ENCODE measurements around the gene CBFA2T2. TPM values are rescaled to one million over a fixed set of nuclear protein-coding genes. Genes with fewer than 3 reads are reported as not detected.
"Not testable (repeated sequence)": the region's sequence is repeated elsewhere in the genome, so short reads cannot be mapped to it uniquely, and the experiment has no call there.

Gene CBFA2T2
- total RNA-seq, 2 experiments from 2014 or later = 19.2 to 20.3 TPM

- Mint-ChIP-seq H3K36me3 (ENCODE audit: low read depth) (peaks cover 42% of the 10 kb centered on the region), H3K9me3 (no peaks in the 10 kb centered on the region), H3K27ac (no peak overlapping the region), H3K4me3 (no peak overlapping the region), H3K4me1 (peaks cover 15% of the 10 kb centered on the region), H3K27me3 (no peaks in the 10 kb centered on the region)
- no peak for DNase-seq
- POLR2A ChIA-PET = interaction anchor here (0.8 kb wide), 1 partner anchor 8 kb away, joined by 3 read pairs; no protein-coding TSS in a partner anchor
- CTCF ChIA-PET = interaction anchor here (0.5 kb wide), 1 partner anchor 83 kb away, joined by 4 read pairs; no protein-coding TSS in a partner anchor
Measured at GRCh38 chr20:33636776-33637175, 146.9 kb downstream of the CBFA2T2 start.

- CTCF ChIA-PET = interaction anchor here (1.4 kb wide), 1 partner anchor 28 kb away, joined by 3 read pairs; no protein-coding TSS in a partner anchor
- H3K27ac Mint-ChIP-seq = no peak overlapping the region
Measured at GRCh38 chr20:33640287-33640686, 150.4 kb downstream of the CBFA2T2 start.

GRCh38 chr20:33644313-33645071, 154.6 kb downstream of the CBFA2T2 start:
- H3K4me1 Mint-ChIP-seq = peaks cover 32% of the 10 kb centered on the region
- H3K27me3 Mint-ChIP-seq = no peaks in the 10 kb centered on the region
- H3K36me3 Mint-ChIP-seq (ENCODE audit: low read depth) = peaks cover 37% of the 10 kb centered on the region
- ChIA-PET POLR2A (interaction anchor here (1.5 kb wide), 1 partner anchor 8 kb away, joined by 3 read pairs; no protein-coding TSS in a partner anchor), CTCF (no interaction called here)
- H3K9me3 Mint-ChIP-seq = no peaks in the 10 kb centered on the region
- H3K4me3 Mint-ChIP-seq = no peak overlapping the region
- no peak overlapping the region for H3K27ac Mint-ChIP-seq
- no peak for DNase-seq

More at GRCh38 chr20:33640287-33640686, 150.4 kb downstream of the CBFA2T2 start:
- H3K9me3 Mint-ChIP-seq = no peaks in the 10 kb centered on the region
- no peak for DNase-seq
- H3K4me3 Mint-ChIP-seq = no peak overlapping the region
- no peaks in the 10 kb centered on the region for H3K27me3 Mint-ChIP-seq
- peaks cover 44% of the 10 kb centered on the region for H3K36me3 Mint-ChIP-seq (ENCODE audit: low read depth)
- H3K4me1 Mint-ChIP-seq = peaks cover 7% of the 10 kb centered on the region
- POLR2A ChIA-PET = no interaction called here

GRCh38 chr20:33645072-33645358, 155.1 kb downstream of the CBFA2T2 start:
- H3K4me1 Mint-ChIP-seq = peaks cover 34% of the 10 kb centered on the region
- H3K27ac Mint-ChIP-seq = no peak overlapping the region
- ChIA-PET POLR2A (interaction anchor here (1.5 kb wide), 1 partner anchor 9 kb away, joined by 3 read pairs; no protein-coding TSS in a partner anchor), CTCF (no interaction called here)
- DNase-seq = no peak
- H3K36me3 Mint-ChIP-seq (ENCODE audit: low read depth) = peaks cover 32% of the 10 kb centered on the region
- no peaks in the 10 kb centered on the region for H3K27me3 Mint-ChIP-seq
- H3K9me3 Mint-ChIP-seq = no peaks in the 10 kb centered on the region
- H3K4me3 Mint-ChIP-seq = no peak overlapping the region

- Mint-ChIP-seq H3K4me1 (peaks cover 34% of the 10 kb centered on the region), H3K9me3 (no peaks in the 10 kb centered on the region), H3K4me3 (no peak overlapping the region), H3K27me3 (no peaks in the 10 kb centered on the region), H3K36me3 (ENCODE audit: low read depth) (peaks cover 28% of the 10 kb centered on the region), H3K27ac (no peak overlapping the region)
- ChIA-PET CTCF (no interaction called here), POLR2A (interaction anchor here (1.5 kb wide), 1 partner anchor 9 kb away, joined by 3 read pairs; no protein-coding TSS in a partner anchor)
- DNase-seq = no peak
Measured at GRCh38 chr20:33645396-33645795, 155.5 kb downstream of the CBFA2T2 start.

GRCh38 chr20:33646191-33646590, 156.3 kb downstream of the CBFA2T2 start:
- DNase-seq = no peak
- Mint-ChIP-seq H3K27ac (no peak overlapping the region), H3K4me3 (no peak overlapping the region), H3K4me1 (peaks cover 39% of the 10 kb centered on the region), H3K27me3 (no peaks in the 10 kb centered on the region), H3K9me3 (no peaks in the 10 kb centered on the region), H3K36me3 (ENCODE audit: low read depth) (peaks cover 24% of the 10 kb centered on the region)
- POLR2A ChIA-PET = interaction anchor here (1.0 to 4.5 kb wide), 2 partner anchors 18 to 22 kb away, joined by 3 to 26 read pairs; no protein-coding TSS in a partner anchor
- CTCF ChIA-PET = no interaction called here

- peaks cover 47% of the 10 kb centered on the region for H3K4me1 Mint-ChIP-seq
- ChIA-PET POLR2A (interaction anchor here (0.7 to 4.5 kb wide), 9 partner anchors 9 to 191 kb away, joined by 3 to 26 read pairs (median 3); partner anchors contain the start of genes CBFA2T2 and ZNF341), CTCF (interaction anchor here (0.6 to 1.5 kb wide), 3 partner anchors 21 to 198 kb away, joined by 3 to 6 read pairs (median 3); no protein-coding TSS in a partner anchor)
- H3K27me3 Mint-ChIP-seq, DNase-seq, H3K4me3 Mint-ChIP-seq, H3K9me3 Mint-ChIP-seq, H3K27ac Mint-ChIP-seq: not testable (repeated sequence)
- peaks cover 22% of the 10 kb centered on the region for H3K36me3 Mint-ChIP-seq (ENCODE audit: low read depth)
Measured at GRCh38 chr20:33646959-33647602, 157.2 kb downstream of the CBFA2T2 start.

- H3K9me3 Mint-ChIP-seq = no peaks in the 10 kb centered on the region
- no peaks in the 10 kb centered on the region for H3K27me3 Mint-ChIP-seq
- ChIA-PET POLR2A (interaction anchor here (0.7 to 4.5 kb wide), 9 partner anchors 8 to 190 kb away, joined by 3 to 26 read pairs (median 4); partner anchors contain the start of genes ACTL10, CBFA2T2 and ZNF341), CTCF (interaction anchor here (0.6 to 1.5 kb wide), 3 partner anchors 20 to 199 kb away, joined by 3 to 6 read pairs (median 3); no protein-coding TSS in a partner anchor)
- H3K36me3 Mint-ChIP-seq (ENCODE audit: low read depth) = peaks cover 22% of the 10 kb centered on the region
- no peak overlapping the region for H3K27ac Mint-ChIP-seq
- peaks cover 54% of the 10 kb centered on the region for H3K4me1 Mint-ChIP-seq
- DNase-seq = peak; percentile 49
- H3K4me3 Mint-ChIP-seq = no peak overlapping the region
Measured at GRCh38 chr20:33647603-33648395, 157.9 kb downstream of the CBFA2T2 start.

- no peak overlapping the region for H3K27ac Mint-ChIP-seq
- no peaks in the 10 kb centered on the region for H3K27me3 Mint-ChIP-seq
- POLR2A ChIA-PET = interaction anchor here (1.1 to 4.5 kb wide), 6 partner anchors 15 to 189 kb away, joined by 3 to 26 read pairs (median 4); partner anchors contain the start of genes ACTL10, CBFA2T2 and ZNF341
- H3K36me3 Mint-ChIP-seq (ENCODE audit: low read depth) = peaks cover 22% of the 10 kb centered on the region
- CTCF ChIA-PET = interaction anchor here (1.5 kb wide), 1 partner anchor 19 kb away, joined by 6 read pairs; no protein-coding TSS in a partner anchor
- H3K4me1 Mint-ChIP-seq = peaks cover 61% of the 10 kb centered on the region
- no peak overlapping the region for H3K4me3 Mint-ChIP-seq
- H3K9me3 Mint-ChIP-seq = no peaks in the 10 kb centered on the region
- no peak for DNase-seq
Measured at GRCh38 chr20:33648396-33649004, 158.6 kb downstream of the CBFA2T2 start.

GRCh38 chr20:33649201-33649681, 159.3 kb downstream of the CBFA2T2 start:
- CTCF ChIA-PET = no interaction called here
- H3K36me3 Mint-ChIP-seq (ENCODE audit: low read depth) = peaks cover 22% of the 10 kb centered on the region
- no peaks in the 10 kb centered on the region for H3K27me3 Mint-ChIP-seq
- DNase-seq = no peak
- no peak overlapping the region for H3K27ac Mint-ChIP-seq
- H3K9me3 Mint-ChIP-seq = no peaks in the 10 kb centered on the region
- H3K4me3 Mint-ChIP-seq = no peak overlapping the region
- peaks cover 64% of the 10 kb centered on the region for H3K4me1 Mint-ChIP-seq
- POLR2A ChIA-PET = interaction anchor here (0.9 to 4.5 kb wide), 3 partner anchors 15 to 32 kb away, joined by 3 to 26 read pairs (median 11); partner anchors contain the start of gene ACTL10

GRCh38 chr20:33650111-33650752, 160.3 kb downstream of the CBFA2T2 start:
- Mint-ChIP-seq H3K9me3 (no peaks in the 10 kb centered on the region), H3K4me3 (no peak overlapping the region), H3K4me1 (peaks cover 61% of the 10 kb centered on the region), H3K36me3 (ENCODE audit: low read depth) (peaks cover 14% of the 10 kb centered on the region), H3K27ac (no peak overlapping the region), H3K27me3 (no peaks in the 10 kb centered on the region)
- CTCF ChIA-PET = no interaction called here
- POLR2A ChIA-PET = interaction anchor here (0.9 to 4.7 kb wide), 3 partner anchors 14 to 31 kb away, joined by 3 to 43 read pairs (median 26); no protein-coding TSS in a partner anchor
- DNase-seq = no peak

Data from activated CD4-positive, alpha-beta memory T cell treated with anti-CD3 and anti-CD28 coated beads, Interleukin-2, amount 10 ng/mL, durations not matched to agents 7 days and 5 days (primary cell).